K562 (cell line): Measurements from ENCODE around the gene HTR5A. TPM values are rescaled to one million over a fixed set of nuclear protein-coding genes. Genes with fewer than 3 reads are reported as not detected.
A peak's percentile ranks its signal among the peaks of the same experiment; 100 is the strongest.

ENCODE experiments used
- ARID3A ChIP-seq: IDR thresholded peaks from 2 replicates; pipeline ENCODE4 v1.6.1; 2012; ENCODE audit warnings: low read depth, low read length, improper control_type of control experiment, borderline replicate concordance
- CREB5 ChIP-seq: fragments of 250-450 bp; sonication (Bioruptor Pico); IDR thresholded peaks from 2 replicates; pipeline ENCODE4 v1.5.0; 2020; ENCODE audit warnings: mild to moderate bottlenecking
- CTCFL ChIP-seq: IDR thresholded peaks from 2 replicates; pipeline ENCODE4 v1.6.1; 2011; ENCODE audit warnings: borderline replicate concordance, low read depth, mild to moderate bottlenecking, moderate library complexity, low read length; ENCODE audit not compliant: insufficient read depth, poor library complexity, severe bottlenecking
- E4F1 ChIP-seq: fragments of 250-450 bp; sonication (Bioruptor Pico); IDR thresholded peaks from 2 replicates; pipeline ENCODE4 v1.5.0; 2021; ENCODE audit warnings: mild to moderate bottlenecking, borderline replicate concordance
- LEF1 ChIP-seq: fragments of 450-650 bp; IDR thresholded peaks from 2 replicates; pipeline ENCODE4 v1.6.1; 2016; ENCODE audit warnings: mild to moderate bottlenecking
- MIER1 ChIP-seq: fragments of 450-650 bp; IDR thresholded peaks from 2 replicates; pipeline ENCODE4 v1.6.1; 2016; ENCODE audit warnings: antibody characterized with exemption, mild to moderate bottlenecking, low read depth
- MTA2 ChIP-seq: fragments of 450-650 bp; IDR thresholded peaks from 2 replicates; pipeline ENCODE4 v1.6.1; 2016; ENCODE audit warnings: low read depth
- NRF1 ChIP-seq, 2 experiments: fragments of 450-650 bp; IDR thresholded peaks in 1 of 2; conservative IDR thresholded peaks in 1 of 2; 2 replicates each; pipeline ENCODE4 v1.6.1; 2014; ENCODE audit warnings: mild to moderate bottlenecking in 2 of 2
- SETDB1 ChIP-seq: IDR thresholded peaks from one replicate; pipeline ENCODE4 v1.6.1; 2012; ENCODE audit warnings: low read length, control low read depth, inconsistent platforms
- SNIP1 ChIP-seq: fragments of 450-650 bp; IDR thresholded peaks from 2 replicates; pipeline ENCODE4 v1.7.1; 2017; ENCODE audit warnings: low read depth, mild to moderate bottlenecking
- SRF ChIP-seq, 2 experiments: fragments of 250-450, 450-650 bp in 1 of 2; sonication (Bioruptor Pico) in 1 of 2; sonication (generic) in 1 of 2; formaldehyde crosslinking; IDR thresholded peaks; 2 replicates each; pipeline versions ENCODE4 v1.5.0 to v1.5.1; 2020 to 2022; ENCODE audit warnings: mild to moderate bottlenecking in 1 of 2, missing genetic modification reagents in 1 of 2
- SUPT5H ChIP-seq: fragments of 450-650 bp; IDR thresholded peaks from 2 replicates; pipeline ENCODE4 v1.6.1; 2016
- TAL1 ChIP-seq: fragments of 450-650 bp; IDR thresholded peaks from 2 replicates; pipeline ENCODE4 v1.6.1; 2016; ENCODE audit warnings: mild to moderate bottlenecking
- ZFX ChIP-seq: sonication (generic); formaldehyde crosslinking; IDR thresholded peaks from 2 replicates; pipeline ENCODE4 v1.8.0; 2022; ENCODE audit warnings: mild to moderate bottlenecking, missing genetic modification reagents, moderate library complexity
- ZKSCAN3 ChIP-seq: fragments of 250-450 bp; sonication (Bioruptor Pico); IDR thresholded peaks from 2 replicates; pipeline ENCODE4 v1.4.0; 2020
- ZNF197 ChIP-seq: fragments of 200-800 bp; sonication (Bioruptor generic); IDR thresholded peaks from 2 replicates; pipeline ENCODE4 v1.6.1; 2016; ENCODE audit warnings: low read depth, missing genetic modification characterization, missing compliant biosample characterization
- ZNF277 ChIP-seq: fragments of 250-450 bp; sonication (Bioruptor Pico); IDR thresholded peaks from 2 replicates; pipeline ENCODE4 v1.8.0; 2022; ENCODE audit warnings: inconsistent platforms, mild to moderate bottlenecking, moderate library complexity, borderline replicate concordance
- ZNF695 ChIP-seq: fragments of 450-650 bp; formaldehyde crosslinking; IDR thresholded peaks from 2 replicates; pipeline ENCODE4 v1.4.0; 2020; ENCODE audit warnings: mild to moderate bottlenecking, moderate library complexity
- ZZZ3 ChIP-seq: fragments of 450-650 bp; IDR thresholded peaks from 2 replicates; pipeline ENCODE4 v1.6.1; 2016; ENCODE audit warnings: antibody characterized with exemption, mild to moderate bottlenecking, moderate library complexity
- polyA plus RNA-seq, 8 experiments: library from polyadenylated mRNA; depleted of rRNA in 4 of 8; stranded (reverse) in 5 of 8; unstranded in 3 of 8; fragments of >200 nt; fragmentation: Nextera tagmentation in 2 of 8; fragmentation: Illumina TruSeq in 1 of 8; extraction: Ambion mirVana in 2 of 8; extraction: Trizol in 1 of 8; gene quantifications; 2 replicates each; pipeline versions ENCODE4 v1.2.1 to v1.2.3, GENCODE V29; 2011 to 2014; ENCODE audit warnings: inconsistent platforms in 1 of 8, missing spikeins in 1 of 8
- total RNA-seq, 7 experiments: library from RNA; depleted of rRNA in 6 of 7; stranded (reverse); fragments of >200 nt in 6 of 7; fragmentation: Illumina TruSeq in 2 of 7; extraction: Trizol in 2 of 7; gene quantifications; 2 replicates each; pipeline versions ENCODE4 v1.2.1 to v1.2.3, GENCODE V29; 2011 to 2021; ENCODE audit warnings: low replicate concordance in 1 of 7

HTR5A gene
- total and polyA plus RNA-seq, 9 of the 15 experiments (the other 6 are each of a cell fraction or from before 2014, with no cell fraction given), result 0.06 TPM; not detected in 8

GRCh38 chr7:155069992-155070751, at the start of gene HTR5A (continued):
- TF ChIP-seq CTCFL, result peak; percentile 58
- peak; percentile 65 to 76; a peak in 3 of 4 replicates for TF ChIP-seq NRF1 (conservative IDR thresholded peaks at IDR 0.05 in 1 of 2, IDR thresholded peaks at IDR 0.05 in 1 of 2)
- TF ChIP-seq SETDB1, result no peak
- no peak for TF ChIP-seq LEF1
- TF ChIP-seq ZNF695, result no peak
- peak; percentile 79 for TF ChIP-seq ZFX
- TF ChIP-seq MTA2, result no peak
- no peak for TF ChIP-seq ZNF277 (CRISPR knock-in tag)
- TF ChIP-seq SRF (CRISPR knock-in tag; IDR thresholded peaks at IDR 0.05), result peak in 1 of 2 experiments; percentile 98; a peak in 3 of 4 replicates
- TF ChIP-seq SNIP1, result no peak
- TF ChIP-seq ZKSCAN3 (CRISPR knock-in tag), result no peak
- TF ChIP-seq E4F1, result no peak
- peak; percentile 36; the same call in 1 of the 2 replicates for TF ChIP-seq ARID3A
- 0 out of 2 replicates have a peak, but pooled peaks have one; percentile 54 for TF ChIP-seq CREB5
- peak; percentile 100 for TF ChIP-seq ZNF197 (CRISPR knock-in tag)
- no peak for TF ChIP-seq ZZZ3
- TF ChIP-seq SUPT5H, result no peak
- TF ChIP-seq TAL1, result no peak
- peak; percentile 100 for TF ChIP-seq MIER1
